ENCODE data around the gene CNTN5.

GRCh38 chr11:100367892-100368291 lies 1347.1 kb downstream of the CNTN5 start:
- TF ChIP-seq POLR2A (IDR thresholded peaks at IDR 0.05; ENCODE audit: low read length), result no peak
- no peak for TF ChIP-seq GATA1 (IDR thresholded peaks at IDR 0.05; ENCODE audit: low read depth, low read length)
